RPMI7951 (cell line): ENCODE results near the gene UCP2. TPM values are rescaled to one million over a fixed set of nuclear protein-coding genes. Genes with fewer than 3 reads are reported as not detected.
A peak's percentile ranks its signal among the peaks of the same experiment; 100 is the strongest.
"Not testable (repeated sequence)": the region's sequence is repeated elsewhere in the genome, so short reads cannot be mapped to it uniquely, and the experiment has no call there.

Experiments
- DNase-seq: peaks from one replicate; pipeline ENCODE4 v3.0.0-alpha.2; 2012; ENCODE audit warnings: low read depth
- total RNA-seq: library from RNA; depleted of rRNA; stranded (reverse); fragments of >200 nt; shearing (Covaris generic); gene quantifications from 2 replicates; pipeline ENCODE4 v1.2.3, GENCODE V29; 2014

The UCP2 gene
- total RNA-seq, 1 experiment from 2014 or later: 16.1 TPM

- no peak for DNase-seq
Observed at GRCh38 chr11:73995731-73996130, 13.1 kb upstream of the UCP2 start.

GRCh38 chr11:73995247-73995646 lies 12.6 kb upstream of the UCP2 start:
- DNase-seq: no peak

GRCh38 chr11:73991471-73992006 lies 8.9 kb upstream of the UCP2 start:
- DNase-seq: no peak

- DNase-seq: no peak
Observed at GRCh38 chr11:73990730-73991129, 8.1 kb upstream of the UCP2 start.

GRCh38 chr11:73989156-73989555 lies 6.5 kb upstream of the UCP2 start:
- DNase-seq: no peak

GRCh38 chr11:73988227-73988626 lies 5.6 kb upstream of the UCP2 start:
- no peak for DNase-seq

GRCh38 chr11:73985661-73986060 lies 3.0 kb upstream of the UCP2 start:
- DNase-seq: not testable (repeated sequence)

DNA sequence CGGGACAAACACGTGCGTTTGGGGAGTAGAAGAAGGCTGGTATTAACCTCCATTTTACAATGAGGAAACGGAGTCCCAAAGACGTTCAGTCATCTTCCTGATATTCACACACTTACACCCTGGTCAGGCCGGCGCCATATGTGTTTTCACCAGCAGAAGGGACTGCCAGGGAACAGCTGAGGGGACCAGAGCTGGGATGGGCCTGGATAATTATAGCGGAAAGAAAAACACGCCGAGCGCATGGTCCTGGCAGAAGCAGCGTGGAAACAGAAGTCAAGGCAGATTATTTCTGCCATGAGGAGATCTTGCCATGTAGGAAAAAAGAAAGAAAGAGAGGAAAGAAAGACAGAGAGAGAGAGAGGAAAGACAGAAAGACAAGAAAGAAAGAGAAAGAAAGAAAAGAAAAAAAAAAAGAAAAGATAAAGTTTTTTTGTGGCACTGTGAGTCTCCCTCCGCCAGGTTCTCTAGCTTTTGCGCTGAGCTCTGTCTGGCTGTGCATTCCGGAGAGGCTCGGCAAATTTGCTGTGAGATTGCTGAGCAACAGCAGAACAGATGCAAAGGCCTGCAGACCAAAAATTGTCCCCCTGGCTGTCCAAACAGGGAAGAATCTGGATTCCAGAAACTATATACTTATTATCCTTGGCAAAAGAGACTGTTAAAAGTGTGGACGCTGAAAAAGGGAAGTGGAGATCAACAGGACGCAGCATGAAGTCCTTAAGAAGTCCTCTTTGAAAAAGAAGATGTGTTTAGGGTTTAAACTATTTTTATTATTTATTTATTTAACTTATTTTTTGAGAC lies 1.3 kb upstream of the UCP2 start:
- DNase-seq: no peak

DNA sequence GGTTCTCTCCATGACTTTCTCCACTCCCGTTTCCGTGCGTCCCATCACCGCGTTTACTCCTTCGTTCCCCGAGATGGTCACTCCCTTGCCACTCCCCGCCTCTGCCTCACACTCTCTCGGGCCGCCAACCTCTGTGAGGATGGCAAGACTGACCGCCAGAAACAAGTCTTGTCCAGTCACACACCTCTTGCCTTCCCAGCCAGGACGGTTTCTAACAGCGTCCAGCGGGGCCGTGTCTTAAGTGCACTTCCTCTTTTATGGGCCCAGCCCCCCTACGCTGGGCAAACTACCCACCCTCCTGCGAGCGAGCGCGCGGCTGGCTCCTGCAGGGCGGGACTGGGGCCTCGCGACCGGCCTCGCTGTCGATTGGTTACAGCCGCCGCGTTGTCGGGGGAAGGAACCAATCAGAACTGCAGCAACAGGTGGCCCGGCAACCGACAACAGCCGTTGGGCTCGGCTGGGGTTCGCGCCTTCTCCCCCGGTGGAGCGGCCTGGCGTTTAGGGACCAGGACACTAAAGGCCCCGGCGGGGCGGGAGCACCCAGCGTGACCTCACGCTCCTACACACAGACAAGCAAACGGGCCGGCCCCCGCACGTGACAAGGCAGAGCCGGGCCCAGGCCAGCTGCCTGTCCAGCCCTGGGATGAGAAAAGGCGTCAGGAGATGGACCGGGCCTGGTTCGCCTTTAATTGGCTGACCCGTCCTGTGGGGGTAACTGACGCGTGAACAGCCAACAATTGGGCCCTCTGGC lies 522 bp upstream of the UCP2 start:
- peak; percentile 95 for DNase-seq

- no peak for DNase-seq
Observed at GRCh38 chr11:73981051-73981805, 1.4 kb downstream of the UCP2 start.

DNA sequence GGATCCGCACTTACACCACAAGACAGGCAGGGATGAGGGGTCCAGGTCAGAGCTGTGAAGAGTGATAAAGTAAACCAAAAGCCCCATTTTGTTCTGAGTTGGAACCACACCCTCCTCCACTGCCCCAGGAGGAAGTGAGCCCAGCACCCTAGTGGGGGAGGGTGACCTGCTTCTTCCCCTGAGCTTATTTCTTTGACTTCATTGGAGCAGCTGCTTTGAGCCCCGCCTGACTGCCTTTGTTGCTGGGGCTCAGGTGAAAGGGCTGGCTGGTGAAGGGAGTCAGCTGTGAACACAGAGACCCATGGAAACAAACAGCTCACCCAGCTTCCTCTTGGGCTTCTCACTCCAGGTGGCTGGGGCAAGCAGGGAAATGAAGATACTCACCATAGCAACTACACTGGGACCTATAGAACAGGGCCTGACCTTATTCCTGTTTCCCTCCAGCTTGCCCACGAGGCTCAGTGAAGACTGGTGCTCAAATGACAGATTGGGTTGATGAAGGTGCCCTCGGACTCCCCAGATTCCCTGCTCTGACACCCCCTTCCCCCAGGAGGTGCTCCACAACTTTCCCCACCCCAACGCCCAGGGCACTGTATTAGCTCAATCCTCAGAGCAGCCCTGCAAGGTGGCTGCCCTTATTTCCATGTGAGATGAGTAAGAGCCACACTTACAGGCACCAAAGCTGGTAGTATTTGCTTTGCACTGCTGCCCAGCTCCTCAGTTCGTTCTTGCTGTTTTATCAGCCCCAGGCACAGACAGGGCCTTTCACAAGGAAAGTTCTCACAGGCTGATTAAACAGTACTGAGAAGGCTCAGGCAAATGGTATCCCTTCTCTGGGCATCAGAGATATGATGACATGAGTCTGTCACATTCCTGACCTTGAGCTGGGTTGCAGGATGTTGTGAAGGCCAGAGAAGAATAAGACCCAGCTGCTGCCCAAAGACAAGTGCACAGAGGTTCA lies 2.4 kb downstream of the UCP2 start:
- no peak for DNase-seq

- no peak for DNase-seq
Observed at GRCh38 chr11:73978576-73979086, 4.0 kb downstream of the UCP2 start.

- no peak for DNase-seq
Observed at GRCh38 chr11:73977856-73978519, 4.7 kb downstream of the UCP2 start.

GRCh38 chr11:73976451-73977151 lies 6.0 kb downstream of the UCP2 start:
- no peak for DNase-seq

- DNase-seq: no peak
Observed at GRCh38 chr11:73975479-73975757, 7.2 kb downstream of the UCP2 start.

DNA sequence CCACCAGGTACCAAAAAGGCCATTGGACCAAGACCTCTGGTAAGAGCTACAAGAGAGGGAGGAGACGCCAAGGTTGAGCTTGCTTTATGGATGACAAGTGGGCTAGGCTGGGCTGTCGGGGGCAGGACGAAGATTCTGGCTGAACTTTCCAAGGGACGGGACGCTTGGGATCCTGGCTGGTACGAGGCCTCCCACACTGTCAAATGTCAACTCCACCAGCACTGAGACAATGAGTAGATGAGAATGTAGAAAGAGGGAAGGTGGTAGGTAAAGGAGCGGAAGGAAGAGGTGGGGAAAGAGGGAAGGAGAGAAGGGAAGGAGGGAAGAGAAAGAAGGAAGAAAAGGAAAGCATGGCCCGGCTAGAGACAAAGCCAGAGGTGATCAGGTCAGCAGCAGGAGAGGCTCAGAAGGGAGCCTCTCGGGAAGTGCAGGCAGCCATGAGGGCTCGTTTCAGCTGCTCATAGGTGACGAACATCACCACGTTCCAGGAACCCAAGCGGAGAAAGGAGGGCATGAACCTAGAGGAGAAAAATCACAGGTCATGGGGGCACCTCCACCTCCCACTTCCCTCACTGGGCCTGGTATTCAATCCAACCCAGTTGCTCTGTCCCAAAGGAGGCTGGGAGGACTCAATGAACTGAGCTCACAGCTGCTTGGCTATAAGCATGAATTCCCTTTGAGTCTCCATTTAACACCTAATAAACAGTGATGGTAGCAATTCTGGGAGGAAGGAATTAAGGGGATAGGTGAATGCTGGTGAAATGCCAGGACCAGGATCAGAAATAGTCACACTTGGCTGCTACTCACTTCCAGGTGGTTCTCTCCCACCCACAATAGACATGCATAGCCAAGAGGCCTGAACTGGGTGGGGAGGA lies 7.8 kb downstream of the UCP2 start:
- no peak for DNase-seq

DNA sequence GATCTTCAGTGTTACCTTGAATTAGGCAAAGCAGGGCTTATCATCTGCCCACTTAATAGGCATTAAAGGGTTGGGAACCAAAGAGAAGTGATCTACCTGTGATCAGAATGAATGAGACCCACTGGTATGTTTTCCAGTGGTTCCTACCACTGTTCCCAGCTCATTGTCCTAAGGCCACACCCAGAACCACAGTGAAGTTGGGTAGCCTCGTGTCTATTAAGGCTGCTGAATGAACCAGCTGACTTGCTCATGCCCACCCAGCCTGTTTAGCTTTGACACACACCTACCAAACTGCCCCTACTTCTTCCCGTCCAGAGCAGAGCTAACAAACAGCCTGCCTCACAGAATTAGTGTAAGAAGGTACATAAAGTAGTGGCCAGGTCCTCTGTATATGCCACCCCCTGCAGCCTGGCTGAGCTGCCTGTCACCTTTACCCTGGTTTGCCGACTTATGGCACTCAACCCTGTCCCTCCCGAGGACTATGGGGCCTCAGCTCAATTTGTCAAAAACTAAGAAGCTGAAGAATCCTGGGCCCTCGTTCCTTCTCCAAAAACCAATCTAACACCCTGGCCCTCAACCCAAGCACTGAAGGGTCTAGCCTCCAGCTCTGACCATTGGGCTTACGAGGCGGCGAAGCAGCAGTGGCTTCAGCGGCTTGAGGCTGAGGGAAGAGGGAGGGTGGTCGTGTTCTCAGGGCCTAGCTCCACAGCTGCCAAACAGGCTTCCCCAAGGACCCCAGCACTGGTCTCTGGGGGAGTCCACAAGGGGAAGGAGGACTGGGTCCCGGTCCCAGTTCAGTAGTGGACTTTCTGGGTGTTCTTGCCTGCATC lies 9.8 kb downstream of the UCP2 start:
- DNase-seq: no peak

DNA sequence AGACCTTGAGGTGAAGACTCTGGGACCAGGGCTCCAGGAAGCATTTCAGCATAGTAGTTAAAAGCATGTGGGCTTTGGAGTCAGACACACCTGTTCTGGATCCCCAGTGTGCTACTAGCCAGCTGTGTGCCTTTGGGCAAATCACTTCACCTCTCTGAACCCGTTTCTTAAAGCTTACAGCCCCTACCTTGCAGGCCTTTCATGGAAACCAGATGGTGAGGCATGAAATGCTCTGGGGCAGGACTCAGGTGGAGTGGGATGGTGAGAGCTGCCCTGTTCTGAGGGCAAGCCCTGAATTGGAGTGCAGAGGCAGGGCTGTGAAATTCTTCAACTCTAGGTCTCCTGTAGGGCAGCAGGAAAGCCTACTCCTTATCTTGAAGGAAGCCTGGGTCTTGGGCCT lies 10.5 kb downstream of the UCP2 start:
- no peak for DNase-seq
